Measurements from ENCODE around the gene MIOX. TPM values are rescaled to one million over a fixed set of nuclear protein-coding genes. Genes with fewer than 3 reads are reported as not detected.

The MIOX gene
- total RNA-seq, 1 experiment from 2014 or later, result 1.9 TPM

GRCh38 chr22:50483556-50483955, 3.1 kb upstream of the MIOX start:
- no peak for DNase-seq (ENCODE audit: low read depth)
- in situ Hi-C loops (cut with HindIII; ENCODE audit: low pct_unique_long_range_greater_than_20kb, low sequenced_read_pairs), result no loop called here

DNA sequence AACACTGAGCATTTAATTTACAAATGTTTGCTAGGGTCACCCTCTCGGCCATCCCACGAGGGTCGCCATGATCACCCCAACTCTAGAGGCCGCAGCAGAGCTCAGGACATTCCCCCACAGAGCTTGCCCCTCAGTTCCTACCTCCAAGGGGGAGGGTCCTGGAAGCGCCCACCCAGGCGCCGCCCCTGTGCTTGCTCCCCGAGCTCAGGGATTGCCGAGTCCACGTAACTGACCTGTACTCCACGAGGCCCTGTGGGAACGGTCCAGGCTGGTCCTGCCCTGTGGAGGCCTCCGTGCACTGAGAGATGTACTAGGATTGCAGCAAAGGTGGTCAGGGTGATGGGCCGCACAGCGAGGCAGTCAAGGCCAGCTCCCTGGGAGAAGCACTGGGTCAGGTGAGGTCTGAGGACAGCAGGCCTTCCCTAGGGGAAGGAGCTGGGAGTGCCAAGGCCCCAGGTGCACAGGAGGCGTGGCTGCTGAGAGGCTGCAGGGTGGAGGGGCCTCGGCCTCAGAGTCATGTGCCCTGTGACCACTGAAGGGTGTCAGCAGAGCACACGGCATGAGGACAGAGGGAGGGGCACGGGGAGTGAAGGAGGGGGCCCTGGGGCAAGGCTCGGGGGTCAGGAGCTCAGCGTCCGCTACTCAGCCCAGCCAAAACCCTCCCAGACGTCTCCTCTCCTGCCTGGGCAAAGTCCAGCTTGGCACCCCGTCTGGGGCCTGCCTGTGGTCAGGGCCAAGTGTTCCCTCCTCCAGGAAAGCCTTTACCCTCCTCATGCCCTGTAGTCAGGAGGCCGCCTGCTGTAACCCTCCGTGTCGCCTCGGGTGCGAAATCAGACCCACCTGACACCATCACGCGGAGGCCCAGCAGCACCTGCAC, 2.4 kb upstream of the MIOX start:
- in situ Hi-C loops (cut with HindIII; ENCODE audit: low pct_unique_long_range_greater_than_20kb, low sequenced_read_pairs), result no loop called here
- peak; percentile 77 for DNase-seq (ENCODE audit: low read depth)

DNA sequence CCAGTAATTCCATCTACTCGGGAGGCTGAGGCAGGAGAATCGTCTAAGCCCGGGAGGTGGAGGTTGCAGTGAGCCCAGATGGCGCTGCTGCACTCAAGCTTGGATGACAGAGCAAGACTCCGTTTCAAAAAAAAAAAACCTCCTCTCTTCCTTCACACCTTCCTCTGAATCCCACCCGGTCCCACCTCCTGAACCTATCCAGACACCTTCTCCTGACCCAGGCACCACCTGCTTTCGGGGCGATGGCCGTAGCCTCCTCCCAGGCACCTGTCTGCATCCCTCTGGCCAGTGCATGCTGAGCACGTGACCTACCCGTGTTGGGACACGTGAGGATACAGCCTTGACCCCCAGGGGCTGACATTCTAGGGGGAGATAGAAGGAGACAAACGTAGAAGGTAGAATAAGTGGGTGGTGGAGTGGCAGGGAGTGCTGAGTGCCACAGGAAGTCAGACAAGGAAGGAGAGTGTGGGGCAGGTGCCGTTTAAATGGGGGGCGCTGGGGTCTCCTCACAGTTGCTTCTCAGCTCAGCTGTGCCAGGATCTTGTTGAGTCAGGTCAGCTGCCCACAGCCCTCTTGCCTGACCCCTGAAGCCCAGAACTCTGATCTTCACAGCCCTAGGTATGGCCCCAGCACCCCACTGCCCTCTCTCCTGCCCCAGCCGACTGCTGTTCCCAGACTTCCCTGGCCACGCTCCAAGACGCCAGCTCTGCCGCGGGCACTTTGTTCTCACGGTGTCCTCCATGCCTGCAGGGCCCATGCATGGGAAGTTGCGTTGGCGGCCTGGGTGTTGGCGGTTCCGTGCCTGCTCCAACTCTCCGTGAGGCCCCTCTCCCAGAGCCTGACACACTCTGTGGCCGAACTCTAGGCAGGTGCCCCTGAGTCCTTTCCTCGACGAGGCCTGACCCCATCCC, 1.2 kb upstream of the MIOX start:
- in situ Hi-C loops (cut with HindIII; ENCODE audit: low pct_unique_long_range_greater_than_20kb, low sequenced_read_pairs), result no loop called here
- peak; percentile 32 for DNase-seq (ENCODE audit: low read depth)

- in situ Hi-C loops (cut with HindIII; ENCODE audit: low pct_unique_long_range_greater_than_20kb, low sequenced_read_pairs), result no loop called here
Measured at GRCh38 chr22:50487290-50488005, 789 bp downstream of the MIOX start.

GRCh38 chr22:50488006-50488677, 1.5 kb downstream of the MIOX start:
- no peak for DNase-seq (ENCODE audit: low read depth)
- in situ Hi-C loops (cut with HindIII; ENCODE audit: low pct_unique_long_range_greater_than_20kb, low sequenced_read_pairs), result no loop called here

More at GRCh38 chr22:50487290-50488005, 789 bp downstream of the MIOX start:
- DNase-seq (ENCODE audit: low read depth), result no peak

DNA sequence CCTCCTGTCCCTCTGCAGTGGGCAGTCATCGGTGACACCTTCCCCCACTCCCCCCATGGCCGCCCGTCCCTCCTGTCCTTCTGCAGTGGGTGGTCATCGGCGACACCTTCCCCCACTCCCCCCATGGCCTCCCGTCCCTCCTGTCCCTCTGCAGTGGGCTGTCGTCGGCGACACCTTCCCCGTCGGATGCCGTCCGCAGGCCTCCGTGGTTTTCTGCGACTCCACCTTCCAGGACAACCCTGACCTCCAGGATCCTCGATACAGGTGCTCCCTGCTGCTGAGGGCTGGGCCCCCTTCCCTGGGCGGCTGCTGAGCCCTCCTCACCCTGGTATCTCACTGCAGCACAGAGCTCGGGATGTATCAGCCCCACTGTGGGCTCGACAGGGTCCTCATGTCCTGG, 2.2 kb downstream of the MIOX start:
- in situ Hi-C loops (cut with HindIII; ENCODE audit: low pct_unique_long_range_greater_than_20kb, low sequenced_read_pairs), result no loop called here
- DNase-seq (ENCODE audit: low read depth), result no peak

DNA sequence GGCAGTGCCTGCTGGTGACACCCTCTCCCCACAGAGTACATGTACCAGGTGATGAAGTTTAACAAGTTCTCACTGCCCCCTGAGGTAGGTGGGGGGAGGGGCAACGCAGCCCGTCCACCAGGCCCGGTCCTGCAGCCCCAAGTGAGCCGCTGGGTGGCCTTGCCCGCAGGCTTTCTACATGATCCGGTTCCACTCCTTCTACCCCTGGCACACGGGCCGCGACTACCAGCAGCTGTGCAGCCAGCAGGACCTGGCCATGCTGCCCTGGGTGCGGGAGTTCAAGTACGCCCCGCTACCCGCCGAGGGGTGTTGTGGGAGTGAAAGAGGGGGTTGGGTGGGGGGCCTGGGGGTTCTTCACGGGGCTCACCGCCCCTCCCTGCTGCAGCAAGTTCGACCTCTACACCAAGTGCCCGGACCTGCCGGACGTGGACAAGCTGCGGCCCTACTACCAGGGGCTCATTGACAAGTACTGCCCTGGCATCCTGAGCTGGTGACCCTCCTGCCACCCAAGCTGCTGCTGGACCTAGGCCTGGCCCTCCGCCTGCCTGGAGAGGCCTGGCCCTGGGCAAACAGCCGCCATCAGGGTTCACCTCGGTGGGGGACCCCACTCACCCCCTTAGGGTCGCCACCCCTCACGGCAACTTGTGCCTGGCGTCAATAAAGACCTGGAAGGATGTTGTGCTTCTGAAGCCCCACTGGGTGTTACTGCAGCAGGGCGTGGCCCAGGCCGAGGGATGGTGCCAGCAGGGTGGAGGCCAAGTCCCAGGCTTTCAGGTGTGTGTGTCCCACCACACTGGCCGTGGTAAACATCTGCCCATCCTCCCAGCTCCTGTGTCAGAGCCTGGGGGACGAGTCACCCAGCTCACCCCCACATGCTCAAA, 2.9 kb downstream of the MIOX start:
- DNase-seq (ENCODE audit: low read depth), result no peak
- in situ Hi-C loops (cut with HindIII; ENCODE audit: low pct_unique_long_range_greater_than_20kb, low sequenced_read_pairs), result no loop called here

DNA sequence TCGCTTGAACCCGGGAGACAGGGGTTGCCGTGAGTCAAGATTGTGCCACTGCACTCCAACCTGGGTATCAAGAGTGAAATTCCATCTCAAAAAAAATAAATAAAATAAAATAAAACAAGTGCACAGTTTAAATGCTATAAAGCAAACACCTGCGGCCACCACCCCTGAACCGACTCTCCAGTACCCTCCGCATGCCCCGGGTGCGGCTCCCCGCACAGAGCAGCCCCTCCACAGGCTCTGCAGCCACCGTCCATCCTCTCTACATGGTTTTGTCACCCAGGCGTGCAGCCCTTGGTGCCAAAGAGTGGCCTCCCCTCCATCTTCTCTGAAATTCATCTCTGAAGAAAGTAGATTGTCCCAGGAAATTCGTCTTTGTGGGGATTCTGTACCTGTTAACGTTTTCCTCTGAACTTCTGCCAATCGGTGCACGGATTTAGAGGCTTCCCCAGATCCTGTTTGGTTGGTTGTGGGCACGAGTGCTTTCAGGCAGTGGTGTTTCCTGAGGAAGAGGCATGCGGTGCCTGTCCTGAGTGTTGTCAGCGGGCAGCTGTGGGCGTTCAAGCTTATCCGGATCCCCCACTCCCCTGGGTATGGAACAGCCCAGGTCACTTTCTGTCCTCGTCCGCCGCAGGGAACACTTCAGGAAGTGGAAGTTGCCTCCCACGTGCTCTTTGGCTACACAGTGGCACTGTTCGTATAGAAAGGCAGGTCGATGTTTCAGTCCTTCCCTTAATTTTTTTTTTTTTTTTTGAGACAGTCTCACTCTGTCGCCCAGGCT, 4.1 kb downstream of the MIOX start:
- in situ Hi-C loops (cut with HindIII; ENCODE audit: low pct_unique_long_range_greater_than_20kb, low sequenced_read_pairs), result no loop called here
- DNase-seq (ENCODE audit: low read depth), result no peak

GRCh38 chr22:50497093-50497492, 10.4 kb downstream of the MIOX start:
- DNase-seq (ENCODE audit: low read depth), result no peak
- in situ Hi-C loops (cut with HindIII; ENCODE audit: low pct_unique_long_range_greater_than_20kb, low sequenced_read_pairs), result no loop called here

DNA sequence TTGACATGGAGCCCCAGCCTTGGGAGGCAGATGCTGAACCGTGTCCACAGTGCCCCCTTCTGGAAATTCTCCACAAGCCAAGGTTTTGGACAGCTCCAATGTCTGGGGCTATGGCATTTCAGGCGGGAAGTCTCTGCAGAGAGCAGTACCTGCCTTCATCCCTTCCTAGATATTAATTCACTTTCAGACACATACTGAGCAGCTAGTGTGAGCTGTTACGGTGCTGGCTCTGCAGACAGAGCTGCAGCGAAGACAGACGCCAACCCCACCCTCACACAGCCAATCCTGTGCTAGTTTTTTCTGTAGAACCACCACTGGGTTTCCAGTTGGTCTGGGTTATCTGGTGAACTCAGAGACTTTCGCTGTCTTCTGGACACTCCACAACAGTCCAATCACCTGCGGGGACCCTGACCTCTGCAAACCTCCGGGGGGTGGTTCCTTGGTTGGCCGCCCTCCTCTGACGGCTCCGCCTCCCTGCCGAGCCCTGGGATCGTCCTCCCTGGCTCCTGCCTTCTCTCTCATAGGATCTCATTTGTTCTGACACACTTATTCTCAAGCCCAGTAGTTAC, 11.7 kb downstream of the MIOX start:
- peak; percentile 88 for DNase-seq (ENCODE audit: low read depth)
- in situ Hi-C loops (cut with HindIII; ENCODE audit: low pct_unique_long_range_greater_than_20kb, low sequenced_read_pairs), result no loop called here

GRCh38 chr22:50500452-50500851, 13.8 kb downstream of the MIOX start:
- in situ Hi-C loops (cut with HindIII; ENCODE audit: low pct_unique_long_range_greater_than_20kb, low sequenced_read_pairs), result no loop called here
- no peak for DNase-seq (ENCODE audit: low read depth)

DNA sequence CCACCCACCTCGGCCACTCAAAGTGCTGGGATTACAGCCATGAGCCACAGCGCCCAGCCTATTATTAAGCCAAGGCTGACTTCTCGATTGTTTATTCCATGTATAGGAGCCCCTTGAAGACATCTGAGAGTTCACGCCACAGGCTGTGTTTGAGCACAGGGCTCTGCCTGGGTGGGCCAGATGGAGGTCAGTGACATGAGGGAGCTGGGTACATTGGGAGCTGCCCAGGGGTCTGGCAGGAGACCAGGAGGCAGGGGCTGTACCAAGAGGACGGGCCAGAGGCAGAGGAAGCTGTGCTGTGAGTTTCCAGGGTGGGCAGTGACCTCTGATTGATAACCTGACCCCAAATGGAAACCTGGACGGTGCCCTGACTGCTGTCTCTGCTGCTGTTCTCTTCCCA, 15.4 kb downstream of the MIOX start:
- no peak for DNase-seq (ENCODE audit: low read depth)
- in situ Hi-C loops (cut with HindIII; ENCODE audit: low pct_unique_long_range_greater_than_20kb, low sequenced_read_pairs), result no loop called here

GRCh38 chr22:50502628-50503474, 16.2 kb downstream of the MIOX start:
- no peak for DNase-seq (ENCODE audit: low read depth)
- in situ Hi-C loops (cut with HindIII; ENCODE audit: low pct_unique_long_range_greater_than_20kb, low sequenced_read_pairs), result no loop called here

- no peak for DNase-seq (ENCODE audit: low read depth)
- in situ Hi-C loops (cut with HindIII; ENCODE audit: low pct_unique_long_range_greater_than_20kb, low sequenced_read_pairs), result no loop called here
Measured at GRCh38 chr22:50503475-50504145, 17.0 kb downstream of the MIOX start.

All from Caki2 (cell line).